ENCODE measurements around the gene ID2.
A peak's percentile ranks its signal among the peaks of the same experiment; 100 is the strongest.

ID2 gene

GRCh38 chr2:8678731-8679566, 2.9 kb upstream of the ID2 start:
- ChIA-PET CTCF (interaction anchor here (0.8 kb wide), 1 partner anchor 87 kb away, joined by 3 read pairs; no protein-coding TSS in a partner anchor), POLR2A (interaction anchor here (0.7 to 1.4 kb wide), 2 partner anchors 9 to 125 kb away, joined by 3 to 4 read pairs; no protein-coding TSS in a partner anchor)
- H3K27ac ChIP-seq (ENCODE audit: extremely low read depth, low read depth, low read length) = peak overlapping the region; percentile 97
- no peak for TF ChIP-seq ZNF585B (tag by site-specific recombination; IDR thresholded peaks at IDR 0.05)
- TF ChIP-seq ZNF544 (tag by site-specific recombination; IDR thresholded peaks at IDR 0.05) = no peak
- TF ChIP-seq ZNF404 (tag by site-specific recombination; IDR thresholded peaks at IDR 0.05) = no peak
- no peak for TF ChIP-seq IKZF3 (tag by site-specific recombination; IDR thresholded peaks at IDR 0.05)
- TF ChIP-seq, protein P1, sequence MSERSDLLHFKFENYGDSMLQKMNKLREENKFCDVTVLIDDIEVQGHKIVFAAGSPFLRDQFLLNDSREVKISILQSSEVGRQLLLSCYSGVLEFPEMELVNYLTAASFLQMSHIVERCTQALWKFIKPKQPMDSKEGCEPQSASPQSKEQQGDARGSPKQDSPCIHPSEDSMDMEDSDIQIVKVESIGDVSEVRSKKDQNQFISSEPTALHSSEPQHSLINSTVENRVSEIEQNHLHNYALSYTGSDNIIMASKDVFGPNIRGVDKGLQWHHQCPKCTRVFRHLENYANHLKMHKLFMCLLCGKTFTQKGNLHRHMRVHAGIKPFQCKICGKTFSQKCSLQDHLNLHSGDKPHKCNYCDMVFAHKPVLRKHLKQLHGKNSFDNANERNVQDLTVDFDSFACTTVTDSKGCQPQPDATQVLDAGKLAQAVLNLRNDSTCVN (tag by site-specific recombination; optimal IDR thresholded peaks at IDR 0.05) = peak; percentile 57
- no peak for TF ChIP-seq MYNN (tag by site-specific recombination; IDR thresholded peaks at IDR 0.05; ENCODE audit: borderline replicate concordance)
- TF ChIP-seq ZIC2 (tag by site-specific recombination; IDR thresholded peaks at IDR 0.05) = 0 out of 2 replicates have a peak, but pooled peaks have one; percentile 16
- TF ChIP-seq, protein P2, sequence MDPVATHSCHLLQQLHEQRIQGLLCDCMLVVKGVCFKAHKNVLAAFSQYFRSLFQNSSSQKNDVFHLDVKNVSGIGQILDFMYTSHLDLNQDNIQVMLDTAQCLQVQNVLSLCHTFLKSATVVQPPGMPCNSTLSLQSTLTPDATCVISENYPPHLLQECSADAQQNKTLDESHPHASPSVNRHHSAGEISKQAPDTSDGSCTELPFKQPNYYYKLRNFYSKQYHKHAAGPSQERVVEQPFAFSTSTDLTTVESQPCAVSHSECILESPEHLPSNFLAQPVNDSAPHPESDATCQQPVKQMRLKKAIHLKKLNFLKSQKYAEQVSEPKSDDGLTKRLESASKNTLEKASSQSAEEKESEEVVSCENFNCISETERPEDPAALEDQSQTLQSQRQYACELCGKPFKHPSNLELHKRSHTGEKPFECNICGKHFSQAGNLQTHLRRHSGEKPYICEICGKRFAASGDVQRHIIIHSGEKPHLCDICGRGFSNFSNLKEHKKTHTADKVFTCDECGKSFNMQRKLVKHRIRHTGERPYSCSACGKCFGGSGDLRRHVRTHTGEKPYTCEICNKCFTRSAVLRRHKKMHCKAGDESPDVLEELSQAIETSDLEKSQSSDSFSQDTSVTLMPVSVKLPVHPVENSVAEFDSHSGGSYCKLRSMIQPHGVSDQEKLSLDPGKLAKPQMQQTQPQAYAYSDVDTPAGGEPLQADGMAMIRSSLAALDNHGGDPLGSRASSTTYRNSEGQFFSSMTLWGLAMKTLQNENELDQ (tag by site-specific recombination; IDR thresholded peaks at IDR 0.05; ENCODE audit: low read depth) = no peak
- TF ChIP-seq ZFHX2 (tag by site-specific recombination; conservative IDR thresholded peaks at IDR 0.05) = peak; percentile 81
- 0 out of 2 replicates have a peak, but pooled peaks have one; percentile 39 for TF ChIP-seq ZNF398 (tag by site-specific recombination; IDR thresholded peaks at IDR 0.05)
- TF ChIP-seq, protein P3, sequence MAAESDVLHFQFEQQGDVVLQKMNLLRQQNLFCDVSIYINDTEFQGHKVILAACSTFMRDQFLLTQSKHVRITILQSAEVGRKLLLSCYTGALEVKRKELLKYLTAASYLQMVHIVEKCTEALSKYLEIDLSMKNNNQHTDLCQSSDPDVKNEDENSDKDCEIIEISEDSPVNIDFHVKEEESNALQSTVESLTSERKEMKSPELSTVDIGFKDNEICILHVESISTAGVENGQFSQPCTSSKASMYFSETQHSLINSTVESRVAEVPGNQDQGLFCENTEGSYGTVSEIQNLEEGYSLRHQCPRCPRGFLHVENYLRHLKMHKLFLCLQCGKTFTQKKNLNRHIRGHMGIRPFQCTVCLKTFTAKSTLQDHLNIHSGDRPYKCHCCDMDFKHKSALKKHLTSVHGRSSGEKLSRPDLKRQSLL (tag by site-specific recombination; IDR thresholded peaks at IDR 0.05) = peak; percentile 59; the same call in 1 of the 2 replicates
- TF ChIP-seq PBX3 (CRISPR knock-in tag; IDR thresholded peaks at IDR 0.05) = peak; percentile 53; the same call in 1 of the 2 replicates
- TF ChIP-seq, protein P4, sequence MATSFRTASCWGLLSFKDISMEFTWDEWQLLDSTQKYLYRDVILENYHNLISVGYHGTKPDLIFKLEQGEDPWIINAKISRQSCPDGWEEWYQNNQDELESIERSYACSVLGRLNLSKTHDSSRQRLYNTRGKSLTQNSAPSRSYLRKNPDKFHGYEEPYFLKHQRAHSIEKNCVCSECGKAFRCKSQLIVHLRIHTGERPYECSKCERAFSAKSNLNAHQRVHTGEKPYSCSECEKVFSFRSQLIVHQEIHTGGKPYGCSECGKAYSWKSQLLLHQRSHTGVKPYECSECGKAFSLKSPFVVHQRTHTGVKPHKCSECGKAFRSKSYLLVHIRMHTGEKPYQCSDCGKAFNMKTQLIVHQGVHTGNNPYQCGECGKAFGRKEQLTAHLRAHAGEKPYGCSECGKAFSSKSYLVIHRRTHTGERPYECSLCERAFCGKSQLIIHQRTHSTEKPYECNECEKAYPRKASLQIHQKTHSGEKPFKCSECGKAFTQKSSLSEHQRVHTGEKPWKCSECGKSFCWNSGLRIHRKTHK (tag by site-specific recombination; IDR thresholded peaks at IDR 0.05) = no peak
- TF ChIP-seq HIC1 (tag by site-specific recombination; IDR thresholded peaks at IDR 0.05) = peak; percentile 53
- peak; percentile 90 for TF ChIP-seq GLIS2 (tag by site-specific recombination; IDR thresholded peaks at IDR 0.05)
- TF ChIP-seq, protein P5, sequence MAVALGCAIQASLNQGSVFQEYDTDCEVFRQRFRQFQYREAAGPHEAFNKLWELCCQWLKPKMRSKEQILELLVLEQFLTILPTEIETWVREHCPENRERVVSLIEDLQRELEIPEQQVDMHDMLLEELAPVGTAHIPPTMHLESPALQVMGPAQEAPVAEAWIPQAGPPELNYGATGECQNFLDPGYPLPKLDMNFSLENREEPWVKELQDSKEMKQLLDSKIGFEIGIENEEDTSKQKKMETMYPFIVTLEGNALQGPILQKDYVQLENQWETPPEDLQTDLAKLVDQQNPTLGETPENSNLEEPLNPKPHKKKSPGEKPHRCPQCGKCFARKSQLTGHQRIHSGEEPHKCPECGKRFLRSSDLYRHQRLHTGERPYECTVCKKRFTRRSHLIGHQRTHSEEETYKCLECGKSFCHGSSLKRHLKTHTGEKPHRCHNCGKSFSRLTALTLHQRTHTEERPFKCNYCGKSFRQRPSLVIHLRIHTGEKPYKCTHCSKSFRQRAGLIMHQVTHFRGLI (tag by site-specific recombination; IDR thresholded peaks at IDR 0.05) = no peak
- no peak for TF ChIP-seq SCRT1 (tag by site-specific recombination; IDR thresholded peaks at IDR 0.05; ENCODE audit: borderline replicate concordance)
- no peak for TF ChIP-seq TCF7L2 (IDR thresholded peaks at IDR 0.05; ENCODE audit: borderline replicate concordance, low read depth, low read length)
- peak; percentile 67 for TF ChIP-seq EGR2 (tag by site-specific recombination; IDR thresholded peaks at IDR 0.05; ENCODE audit: low read depth)
- peak; percentile 48 for TF ChIP-seq CTCF (tag by site-specific recombination; IDR thresholded peaks at IDR 0.05)

More at GRCh38 chr2:8678731-8679566, 2.9 kb upstream of the ID2 start:
- H3K4me1 ChIP-seq (ENCODE audit: control insufficient read depth, insufficient read depth, low read length) = peaks cover 5% of the 10 kb centered on the region
- peak overlapping the region; percentile 53 for H3K4me3 ChIP-seq (ENCODE audit: low read depth, low read length)
- H3K36me3 ChIP-seq (ENCODE audit: control insufficient read depth in 2 of 2, insufficient read depth in 1 of 2, low read length in 2 of 2) = peaks cover 0 to 18% of the 10 kb centered on the region in 2 experiments; a peak in 1 of 3 replicates
- H3K9me3 ChIP-seq (ENCODE audit: control insufficient read depth, insufficient read depth, low read depth, low read length) = no peaks in the 10 kb centered on the region
